ENCODE data around the gene SLC6A9. TPM values are rescaled to one million over a fixed set of nuclear protein-coding genes. Genes with fewer than 3 reads are reported as not detected.

SLC6A9 gene
- total RNA-seq, 1 donor from 2014 or later, result 61.7 TPM

DNA sequence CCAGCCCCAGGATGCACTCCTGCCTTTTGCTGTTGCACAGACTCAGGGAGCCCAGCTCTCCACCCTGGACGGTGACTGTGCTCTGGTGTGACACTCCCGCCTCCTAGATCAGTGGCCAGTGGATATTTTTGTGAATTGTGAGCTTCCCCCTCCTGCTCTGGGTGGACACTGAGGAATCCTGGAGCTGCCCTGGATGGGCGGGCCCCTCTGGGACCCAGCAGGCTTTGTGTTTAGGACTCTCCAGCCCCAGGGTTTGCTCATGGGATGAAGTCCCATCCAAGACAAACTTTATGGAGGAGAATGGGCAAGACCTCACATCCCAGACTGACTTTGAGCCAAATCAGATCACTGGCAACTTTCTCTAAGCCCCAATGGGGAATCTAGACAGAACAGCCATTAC, 16.1 kb downstream of the SLC6A9 start:
- H3K36me3 Mint-ChIP-seq (ENCODE audit: low read depth), result peaks cover 2% of the 10 kb centered on the region
- H3K9me3 Mint-ChIP-seq (ENCODE audit: low read depth), result no peaks in the 10 kb centered on the region
- no peak overlapping the region for H3K4me3 Mint-ChIP-seq (ENCODE audit: unreplicated experiment)
- DNase-seq (ENCODE audit: low spot score), result no peak
- no peak overlapping the region for H3K27ac Mint-ChIP-seq (ENCODE audit: unreplicated experiment)
- no peaks in the 10 kb centered on the region for H3K27me3 Mint-ChIP-seq (ENCODE audit: low read depth)
- peaks cover 21% of the 10 kb centered on the region for H3K4me1 Mint-ChIP-seq (ENCODE audit: low read depth)
- TF ChIP-seq, protein P1, sequence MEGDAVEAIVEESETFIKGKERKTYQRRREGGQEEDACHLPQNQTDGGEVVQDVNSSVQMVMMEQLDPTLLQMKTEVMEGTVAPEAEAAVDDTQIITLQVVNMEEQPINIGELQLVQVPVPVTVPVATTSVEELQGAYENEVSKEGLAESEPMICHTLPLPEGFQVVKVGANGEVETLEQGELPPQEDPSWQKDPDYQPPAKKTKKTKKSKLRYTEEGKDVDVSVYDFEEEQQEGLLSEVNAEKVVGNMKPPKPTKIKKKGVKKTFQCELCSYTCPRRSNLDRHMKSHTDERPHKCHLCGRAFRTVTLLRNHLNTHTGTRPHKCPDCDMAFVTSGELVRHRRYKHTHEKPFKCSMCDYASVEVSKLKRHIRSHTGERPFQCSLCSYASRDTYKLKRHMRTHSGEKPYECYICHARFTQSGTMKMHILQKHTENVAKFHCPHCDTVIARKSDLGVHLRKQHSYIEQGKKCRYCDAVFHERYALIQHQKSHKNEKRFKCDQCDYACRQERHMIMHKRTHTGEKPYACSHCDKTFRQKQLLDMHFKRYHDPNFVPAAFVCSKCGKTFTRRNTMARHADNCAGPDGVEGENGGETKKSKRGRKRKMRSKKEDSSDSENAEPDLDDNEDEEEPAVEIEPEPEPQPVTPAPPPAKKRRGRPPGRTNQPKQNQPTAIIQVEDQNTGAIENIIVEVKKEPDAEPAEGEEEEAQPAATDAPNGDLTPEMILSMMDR (IDR thresholded peaks at IDR 0.05), result no peak

DNA sequence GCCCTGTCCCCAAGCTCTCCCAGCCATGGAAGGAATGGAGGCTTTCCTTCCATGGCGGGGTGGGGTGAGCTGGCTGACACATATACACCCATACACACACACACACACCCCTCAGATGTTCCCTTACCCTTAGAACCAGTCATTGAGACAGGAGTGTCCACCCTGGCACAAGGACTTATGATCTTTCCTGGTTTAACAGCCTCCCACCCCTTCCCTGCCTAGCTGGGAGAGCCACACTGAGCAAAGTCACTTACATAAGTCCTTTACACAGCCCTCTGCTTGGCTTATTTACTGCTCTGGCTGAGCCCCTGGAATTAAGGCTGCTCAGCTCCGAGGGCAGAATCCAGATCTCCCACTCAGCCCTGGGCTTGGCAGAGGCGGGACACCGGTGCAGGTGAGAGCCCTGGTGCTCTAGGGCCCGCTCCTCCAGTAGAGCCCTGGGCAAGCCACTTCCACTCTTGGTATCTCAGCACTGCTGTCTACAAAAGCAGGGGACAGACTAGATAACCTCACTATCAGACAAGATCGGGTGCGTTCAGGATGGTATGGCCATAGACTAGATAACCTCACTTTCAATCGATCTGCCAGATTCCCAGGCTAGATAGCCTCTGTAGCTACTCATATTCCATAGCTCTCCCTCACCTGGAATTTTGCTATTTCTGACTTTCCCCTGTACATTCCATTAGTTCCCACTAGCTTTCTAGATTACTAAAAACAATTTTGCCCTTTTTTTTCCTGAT, 16.7 kb downstream of the SLC6A9 start:
- TF ChIP-seq, protein P1 (IDR thresholded peaks at IDR 0.05), result no peak
- Mint-ChIP-seq H3K9me3 (ENCODE audit: low read depth) (no peaks in the 10 kb centered on the region), H3K4me3 (ENCODE audit: unreplicated experiment) (no peak overlapping the region), H3K4me1 (ENCODE audit: low read depth) (peaks cover 21% of the 10 kb centered on the region), H3K27me3 (ENCODE audit: low read depth) (no peaks in the 10 kb centered on the region), H3K27ac (ENCODE audit: unreplicated experiment) (no peak overlapping the region), H3K36me3 (ENCODE audit: low read depth) (peaks cover 4% of the 10 kb centered on the region)
- no peak for DNase-seq (ENCODE audit: low spot score)

DNA sequence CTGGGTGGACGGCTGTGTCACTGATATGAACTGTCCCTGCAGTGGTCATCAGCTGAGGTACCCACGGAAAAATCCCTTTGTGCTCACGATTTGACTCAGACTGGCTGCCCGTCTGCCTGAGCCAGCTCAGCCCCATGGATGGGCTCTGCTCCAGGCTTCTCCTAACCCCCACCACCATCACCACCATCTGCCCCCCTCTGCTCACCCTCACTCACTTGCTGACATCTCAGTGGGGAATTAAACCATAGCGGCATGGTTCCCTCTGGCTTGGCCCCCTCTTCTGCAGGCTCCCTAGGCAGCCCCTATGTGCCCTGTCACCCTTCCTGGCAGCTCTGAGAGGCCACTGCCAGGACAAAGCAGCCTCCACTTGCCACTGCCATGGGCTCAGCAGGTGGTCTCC, 17.3 kb downstream of the SLC6A9 start:
- TF ChIP-seq, protein P1 (IDR thresholded peaks at IDR 0.05), result no peak
- Mint-ChIP-seq H3K27me3 (ENCODE audit: low read depth) (no peaks in the 10 kb centered on the region), H3K27ac (ENCODE audit: unreplicated experiment) (no peak overlapping the region), H3K9me3 (ENCODE audit: low read depth) (no peaks in the 10 kb centered on the region), H3K36me3 (ENCODE audit: low read depth) (peaks cover 4% of the 10 kb centered on the region), H3K4me1 (ENCODE audit: low read depth) (peaks cover 21% of the 10 kb centered on the region), H3K4me3 (ENCODE audit: unreplicated experiment) (no peak overlapping the region)
- DNase-seq (ENCODE audit: low spot score), result no peak

DNA sequence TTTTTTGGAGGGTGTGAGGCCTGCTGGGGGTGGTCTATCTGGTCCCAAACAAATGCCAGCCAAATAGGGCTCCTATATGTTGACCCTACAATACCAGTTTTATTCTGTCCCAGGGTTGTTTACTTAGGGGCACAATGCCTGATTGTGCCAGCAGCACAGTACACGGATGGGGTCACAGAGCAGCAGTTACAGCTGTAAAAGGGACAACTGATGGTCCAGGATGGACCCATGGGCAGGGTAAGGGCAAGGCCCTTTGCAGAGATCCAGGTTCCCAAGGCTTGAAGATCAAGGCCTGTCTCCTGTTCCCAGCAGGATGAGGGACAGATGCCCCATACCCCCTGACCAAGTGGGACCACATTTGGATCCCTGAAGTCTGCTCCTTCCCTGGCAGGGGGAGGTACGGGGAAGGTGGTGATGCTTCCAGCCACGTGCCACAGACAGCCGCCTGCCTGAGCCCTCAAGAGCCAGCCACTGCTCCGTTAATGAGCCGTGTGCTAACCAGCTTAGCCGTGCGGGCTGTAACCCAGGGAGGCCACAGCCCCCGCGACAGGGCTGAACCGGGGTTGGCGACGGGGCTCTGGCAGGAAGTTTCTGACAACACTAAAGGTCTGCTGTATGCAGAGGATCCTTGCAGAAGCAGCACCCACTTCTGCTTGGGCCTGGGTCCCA, 18.2 kb downstream of the SLC6A9 start:
- Mint-ChIP-seq H3K27ac (ENCODE audit: unreplicated experiment) (no peak overlapping the region), H3K4me3 (ENCODE audit: unreplicated experiment) (no peak overlapping the region), H3K27me3 (ENCODE audit: low read depth) (no peaks in the 10 kb centered on the region), H3K4me1 (ENCODE audit: low read depth) (peaks cover 21% of the 10 kb centered on the region), H3K9me3 (ENCODE audit: low read depth) (no peaks in the 10 kb centered on the region), H3K36me3 (ENCODE audit: low read depth) (peaks cover 4% of the 10 kb centered on the region)
- DNase-seq (ENCODE audit: low spot score), result no peak
- TF ChIP-seq, protein P1 (IDR thresholded peaks at IDR 0.05), result no peak

DNA sequence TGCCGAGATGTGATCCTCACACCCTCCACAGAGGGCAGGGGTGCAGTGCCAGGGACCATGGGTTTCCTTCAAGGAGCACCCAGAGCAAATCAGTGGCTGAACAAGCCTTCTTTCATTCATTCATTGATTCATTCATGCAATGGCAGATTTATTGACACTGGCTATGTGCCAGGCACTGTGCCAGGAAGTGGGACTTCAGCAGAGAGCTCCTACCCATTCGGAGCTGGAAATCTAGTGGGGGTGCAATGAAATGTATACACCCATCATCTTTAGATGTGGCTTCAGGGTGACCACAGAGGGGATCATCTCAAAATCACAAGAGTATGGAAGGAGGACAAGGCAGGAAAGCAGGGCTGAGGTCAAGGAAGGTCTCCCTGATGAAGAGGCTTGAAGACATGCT, 18.9 kb downstream of the SLC6A9 start:
- H3K9me3 Mint-ChIP-seq (ENCODE audit: low read depth), result no peaks in the 10 kb centered on the region
- H3K27me3 Mint-ChIP-seq (ENCODE audit: low read depth), result no peaks in the 10 kb centered on the region
- H3K4me3 Mint-ChIP-seq (ENCODE audit: unreplicated experiment), result no peak overlapping the region
- DNase-seq (ENCODE audit: low spot score), result no peak
- H3K36me3 Mint-ChIP-seq (ENCODE audit: low read depth), result peaks cover 5% of the 10 kb centered on the region
- H3K27ac Mint-ChIP-seq (ENCODE audit: unreplicated experiment), result no peak overlapping the region
- H3K4me1 Mint-ChIP-seq (ENCODE audit: low read depth), result peaks cover 21% of the 10 kb centered on the region
- TF ChIP-seq, protein P1 (IDR thresholded peaks at IDR 0.05), result no peak
